SK-N-SH treated with all-trans-retinoic acid at 6 μM for 48 hours (cell line): Measurements from ENCODE around the gene DYNC1H1.

Experiments
- ATAC-seq: fragments of 200-7000 bp; cut with Tn5 transposase; 3 replicates; pipeline ENCODE4 v1.9.1; 2020; ENCODE audit warnings: mild to moderate bottlenecking, moderate library complexity
- ARNTL ChIP-seq: fragments of 450-650 bp; formaldehyde crosslinking; IDR thresholded peaks from 2 replicates; pipeline ENCODE4 v1.5.0; 2020; ENCODE audit warnings: low read depth, mild to moderate bottlenecking, moderate library complexity, borderline replicate concordance
- BACH2 ChIP-seq: fragments of 250-450 bp; sonication (Bioruptor Pico); IDR thresholded peaks from 2 replicates; pipeline ENCODE4 v1.9.0; 2021; ENCODE audit warnings: mild to moderate bottlenecking, borderline replicate concordance
- CREB5 ChIP-seq: fragments of 250-450 bp; sonication (Bioruptor Pico); IDR thresholded peaks from 2 replicates; pipeline ENCODE4 v1.5.1; 2020; ENCODE audit warnings: low read depth, mild to moderate bottlenecking, moderate library complexity
- CSDC2 ChIP-seq: fragments of 250-450 bp; sonication (Bioruptor Pico); IDR thresholded peaks from 2 replicates; pipeline ENCODE4 v1.5.0; 2020; ENCODE audit warnings: mild to moderate bottlenecking, moderate library complexity
- CSRNP3 ChIP-seq: fragments of 250-450 bp; sonication (Bioruptor Pico); IDR thresholded peaks from 2 replicates; pipeline ENCODE4 v1.5.1; 2021; ENCODE audit warnings: mild to moderate bottlenecking, moderate library complexity
- ESRRG ChIP-seq: fragments of 250-450 bp; sonication (Bioruptor Pico); IDR thresholded peaks from 2 replicates; pipeline ENCODE4 v1.6.1; 2021; ENCODE audit warnings: mild to moderate bottlenecking
- GLIS3 ChIP-seq: fragments of 250-450 bp; sonication (Bioruptor Pico); IDR thresholded peaks from 2 replicates; pipeline ENCODE4 v1.5.0; 2020; ENCODE audit warnings: mild to moderate bottlenecking, moderate library complexity
- ISL1 ChIP-seq: fragments of 250-450 bp; sonication (Bioruptor Pico); IDR thresholded peaks from 2 replicates; pipeline ENCODE4 v2.1.2; 2022; ENCODE audit warnings: mild to moderate bottlenecking, moderate library complexity
- OSR1 ChIP-seq: fragments of 250-450 bp; sonication (Bioruptor Pico); IDR thresholded peaks from 2 replicates; pipeline ENCODE4 v1.8.0; 2022; ENCODE audit warnings: moderate library complexity, mild to moderate bottlenecking, inconsistent platforms
- PATZ1 ChIP-seq: fragments of 250-450 bp; sonication (Bioruptor Pico); IDR thresholded peaks from 2 replicates; pipeline ENCODE4 v1.8.0; 2020; ENCODE audit warnings: mild to moderate bottlenecking, moderate library complexity, borderline replicate concordance
- POU6F1 ChIP-seq: fragments of 250-450 bp; sonication (Bioruptor Pico); IDR thresholded peaks from 2 replicates; pipeline ENCODE4 v1.8.0; 2021; ENCODE audit warnings: low read depth, mild to moderate bottlenecking, moderate library complexity, borderline replicate concordance
- PPARA ChIP-seq: fragments of 250-450 bp; sonication (Bioruptor Pico); IDR thresholded peaks from 2 replicates; pipeline ENCODE4 v1.5.0; 2020; ENCODE audit warnings: mild to moderate bottlenecking, borderline replicate concordance
- RARB ChIP-seq: fragments of 250-450 bp; sonication (Bioruptor Pico); IDR thresholded peaks from 2 replicates; pipeline ENCODE4 v1.8.0; 2021; ENCODE audit warnings: mild to moderate bottlenecking, moderate library complexity
- SNAI2 ChIP-seq: fragments of 250-450 bp; sonication (Bioruptor Pico); IDR thresholded peaks from 2 replicates; pipeline ENCODE4 v1.5.0; 2020; ENCODE audit warnings: mild to moderate bottlenecking, moderate library complexity
- TCF4 ChIP-seq: fragments of 250-450 bp; sonication (Bioruptor Pico); IDR thresholded peaks from 2 replicates; pipeline ENCODE4 v1.8.0; 2021; ENCODE audit warnings: mild to moderate bottlenecking, moderate library complexity, borderline replicate concordance
- TOX ChIP-seq: fragments of 250-450 bp; sonication (Bioruptor Pico); IDR thresholded peaks from 2 replicates; pipeline ENCODE4 v1.8.0; 2021; ENCODE audit warnings: mild to moderate bottlenecking, moderate library complexity, borderline replicate concordance
- TSHZ2 ChIP-seq: fragments of 250-450 bp; sonication (Bioruptor Pico); IDR thresholded peaks from 2 replicates; pipeline ENCODE4 v1.5.0; 2020; ENCODE audit warnings: mild to moderate bottlenecking, moderate library complexity
- ZC3H10 ChIP-seq: fragments of 250-450 bp; sonication (Bioruptor Pico); IDR thresholded peaks from 2 replicates; pipeline ENCODE4 v1.5.1; 2021; ENCODE audit warnings: mild to moderate bottlenecking, moderate library complexity
- ZFP3 ChIP-seq: fragments of 250-450 bp; sonication (Bioruptor Pico); IDR thresholded peaks from 2 replicates; pipeline ENCODE4 v1.5.0; 2020; ENCODE audit warnings: mild to moderate bottlenecking, moderate library complexity
- ZFP30 ChIP-seq: fragments of 450-650 bp; formaldehyde crosslinking; IDR thresholded peaks from 2 replicates; pipeline ENCODE4 v1.5.0; 2022; ENCODE audit warnings: mild to moderate bottlenecking, moderate library complexity
- ZNF565 ChIP-seq: fragments of 450-650 bp; formaldehyde crosslinking; conservative IDR thresholded peaks from 2 replicates; pipeline ENCODE4 v1.5.0; 2020; ENCODE audit warnings: low read depth, mild to moderate bottlenecking, moderate library complexity
- ZNF8 ChIP-seq: fragments of 450-650 bp; formaldehyde crosslinking; IDR thresholded peaks from 2 replicates; pipeline ENCODE4 v1.5.0; 2020; ENCODE audit warnings: mild to moderate bottlenecking, moderate library complexity

DYNC1H1 gene

GRCh38 chr14:102015045-102015685 lies 50.8 kb downstream of the DYNC1H1 start (continued):
- TF ChIP-seq POU6F1 (CRISPR knock-in tag) (no peak), SNAI2 (CRISPR knock-in tag) (no peak), ZNF565 (CRISPR knock-in tag) (no peak), PATZ1 (no peak)

- no peak for ATAC-seq
- TF ChIP-seq OSR1 (CRISPR knock-in tag) = no peak
- no peak for TF ChIP-seq ARNTL
- TF ChIP-seq SNAI2 (CRISPR knock-in tag) = no peak
These were observed 51.4 kb downstream of the DYNC1H1 start for GRCh38 chr14:102015771-102016170.

GRCh38 chr14:102016420-102017090 lies 52.2 kb downstream of the DYNC1H1 start:
- TF ChIP-seq ZFP3 (CRISPR knock-in tag) = no peak
- no peak for TF ChIP-seq ZFP30 (CRISPR knock-in tag)
- no peak for TF ChIP-seq ARNTL
- TF ChIP-seq SNAI2 (CRISPR knock-in tag) = no peak
- no peak for TF ChIP-seq RARB (CRISPR knock-in tag)
- no peak for TF ChIP-seq TOX (CRISPR knock-in tag)
- TF ChIP-seq ISL1 (CRISPR knock-in tag) = no peak
- TF ChIP-seq ZNF565 (CRISPR knock-in tag) = no peak
- TF ChIP-seq POU6F1 (CRISPR knock-in tag) = no peak
- TF ChIP-seq ZNF8 (CRISPR knock-in tag) = no peak
- no peak for TF ChIP-seq CSDC2
- TF ChIP-seq PPARA (CRISPR knock-in tag) = no peak
- ATAC-seq = no peak

- ATAC-seq = no peak
- TF ChIP-seq ISL1 (CRISPR knock-in tag) (no peak), ESRRG (CRISPR knock-in tag) (no peak), ZNF565 (CRISPR knock-in tag) (no peak), OSR1 (CRISPR knock-in tag) (no peak), ARNTL (no peak), BACH2 (no peak), RARB (CRISPR knock-in tag) (no peak), ZC3H10 (no peak), GLIS3 (CRISPR knock-in tag) (no peak), TOX (CRISPR knock-in tag) (no peak), CSRNP3 (CRISPR knock-in tag) (no peak), TCF4 (no peak), CREB5 (no peak), TSHZ2 (CRISPR knock-in tag) (no peak), POU6F1 (CRISPR knock-in tag) (no peak), ZFP3 (CRISPR knock-in tag) (no peak), PPARA (CRISPR knock-in tag) (no peak)
These were observed 53.9 kb downstream of the DYNC1H1 start for GRCh38 chr14:102018251-102018650.
